ENCODE results near the gene ERLEC1. TPM values are rescaled to one million over a fixed set of nuclear protein-coding genes. Genes with fewer than 3 reads are reported as not detected.
"Not testable (repeated sequence)": the region's sequence is repeated elsewhere in the genome, so short reads cannot be mapped to it uniquely, and the experiment has no call there.

ERLEC1 gene
- total RNA-seq, 2 experiments from 2014 or later, result 18.3 to 20.5 TPM

DNA sequence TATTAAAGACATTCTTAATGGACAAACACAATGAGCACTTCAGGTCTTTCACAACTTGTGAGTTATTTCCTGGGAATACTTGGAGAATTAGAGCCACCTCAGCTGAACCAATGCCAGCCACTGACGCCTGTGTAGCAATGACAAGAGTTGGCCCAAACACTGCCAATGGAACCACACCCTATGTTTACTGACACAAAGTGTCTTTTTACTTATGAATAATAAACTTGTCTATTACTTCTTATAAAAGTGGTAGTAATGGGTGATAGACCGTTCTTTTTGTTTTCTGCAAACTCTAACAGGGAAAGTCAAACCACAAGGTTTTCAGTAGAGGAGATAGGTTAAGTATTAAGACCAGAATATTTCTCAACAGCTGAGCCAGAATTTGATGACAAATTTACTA, 31.7 kb upstream of the ERLEC1 start:
- ATAC-seq, result no peak
- no peaks in the 10 kb centered on the region for H3K9me3 Mint-ChIP-seq (ENCODE audit: low read depth)
- no peak overlapping the region for H3K27ac Mint-ChIP-seq
- no peak overlapping the region for H3K4me3 Mint-ChIP-seq
- CTCF ChIA-PET, result interaction anchor here (2.4 kb wide), 1 partner anchor 12 kb away, joined by 7 read pairs; the partner anchor contains the start of gene CHAC2
- peaks cover 15% of the 10 kb centered on the region for H3K36me3 Mint-ChIP-seq (ENCODE audit: low read depth)
- POLR2A ChIA-PET, result no interaction called here
- DNase-seq, result no peak
- intact Hi-C loops (cut with DNase I, micrococcal nuclease), result no loop called here
- H3K4me1 Mint-ChIP-seq, result peaks cover 29% of the 10 kb centered on the region
- no peaks in the 10 kb centered on the region for H3K27me3 Mint-ChIP-seq

DNA sequence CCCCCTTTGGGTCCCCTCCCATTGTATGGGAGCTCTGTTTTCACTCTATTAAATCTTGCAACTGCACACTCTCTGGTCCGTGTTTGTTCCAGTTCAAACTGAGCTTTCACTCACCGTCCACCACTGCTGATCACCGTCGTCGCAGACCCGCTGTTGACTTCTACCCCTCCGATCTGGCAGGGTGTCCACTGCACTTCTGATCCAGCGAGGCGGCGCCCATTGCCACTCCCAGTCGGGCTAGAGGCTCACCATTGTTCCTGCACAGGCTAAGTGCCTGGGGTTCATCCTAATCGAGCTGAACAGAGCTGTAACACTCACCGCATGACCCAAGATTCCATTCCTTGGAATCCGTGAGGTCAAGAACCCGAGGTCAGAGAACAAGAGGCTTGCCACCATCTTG, 30.2 kb upstream of the ERLEC1 start:
- Mint-ChIP-seq H3K4me3 (no peak overlapping the region), H3K9me3 (ENCODE audit: low read depth) (no peaks in the 10 kb centered on the region), H3K36me3 (ENCODE audit: low read depth) (peaks cover 18% of the 10 kb centered on the region), H3K4me1 (peaks cover 16% of the 10 kb centered on the region), H3K27me3 (no peaks in the 10 kb centered on the region), H3K27ac (no peak overlapping the region)
- no peak for ATAC-seq
- intact Hi-C loops (cut with DNase I, micrococcal nuclease), result no loop called here
- POLR2A ChIA-PET, result interaction anchor here (0.6 kb wide), 1 partner anchor 16 kb away, joined by 3 read pairs; no protein-coding TSS in a partner anchor
- DNase-seq, result no peak
- CTCF ChIA-PET, result interaction anchor here (2.4 kb wide), 1 partner anchor 11 kb away, joined by 7 read pairs; the partner anchor contains the start of gene CHAC2

DNA sequence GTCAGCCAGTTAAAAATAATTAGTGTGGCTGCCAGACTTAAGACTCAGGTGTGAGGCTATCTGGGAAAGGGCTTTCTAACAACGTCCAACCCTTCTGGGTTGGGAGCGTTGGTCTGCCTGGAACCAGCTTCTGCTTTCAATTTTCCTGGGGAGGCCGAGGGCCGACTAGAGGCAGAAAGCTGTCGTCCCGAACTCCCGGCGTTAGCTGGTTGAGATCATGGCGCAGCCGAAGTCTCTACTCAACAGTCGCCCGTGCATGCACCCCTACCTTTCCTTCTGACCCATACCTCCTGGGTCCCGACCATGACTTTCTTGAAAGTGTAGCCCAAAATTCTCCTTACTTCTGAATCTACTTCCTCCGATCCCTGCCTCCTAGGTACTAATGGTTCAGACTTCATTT, 29.6 kb upstream of the ERLEC1 start:
- H3K9me3 Mint-ChIP-seq (ENCODE audit: low read depth); POLR2A ChIA-PET; H3K4me3 Mint-ChIP-seq; DNase-seq; H3K27ac Mint-ChIP-seq; H3K27me3 Mint-ChIP-seq; ATAC-seq; intact Hi-C loops (cut with DNase I, micrococcal nuclease): not testable (repeated sequence)
- Mint-ChIP-seq H3K36me3 (ENCODE audit: low read depth) (peaks cover 22% of the 10 kb centered on the region), H3K4me1 (peaks cover 10% of the 10 kb centered on the region)
- CTCF ChIA-PET, result interaction anchor here (2.4 kb wide), 1 partner anchor 10 kb away, joined by 7 read pairs; the partner anchor contains the start of gene CHAC2

DNA sequence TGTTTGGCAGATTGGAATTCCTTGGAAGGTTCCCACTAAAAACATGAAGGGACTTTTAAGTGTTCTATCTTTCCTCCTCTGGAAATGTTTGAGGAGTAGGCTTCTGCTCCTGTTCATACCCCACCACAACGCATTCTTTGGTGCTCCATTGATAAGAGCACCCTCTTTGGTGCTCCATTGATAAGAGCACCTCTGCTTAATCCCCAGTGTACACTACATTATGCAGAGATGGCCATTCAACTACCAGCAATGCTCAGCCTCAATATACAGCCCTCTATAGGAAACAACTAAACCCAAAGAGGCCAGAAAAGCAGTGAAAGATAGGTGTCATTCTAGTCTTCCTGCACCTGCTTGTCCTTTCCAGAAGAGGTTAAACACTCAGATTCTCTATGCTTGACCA, 21.1 kb upstream of the ERLEC1 start:
- no peaks in the 10 kb centered on the region for H3K9me3 Mint-ChIP-seq (ENCODE audit: low read depth)
- H3K4me3 Mint-ChIP-seq, result no peak overlapping the region
- ChIA-PET CTCF (interaction anchor here (0.7 kb wide), 1 partner anchor 23 kb away, joined by 3 read pairs; no protein-coding TSS in a partner anchor), POLR2A (no interaction called here)
- H3K27ac Mint-ChIP-seq, result no peak overlapping the region
- ATAC-seq (no peak), DNase-seq (no peak)
- no peaks in the 10 kb centered on the region for H3K27me3 Mint-ChIP-seq
- peaks cover 21% of the 10 kb centered on the region for H3K4me1 Mint-ChIP-seq
- intact Hi-C loops (cut with DNase I, micrococcal nuclease), result loop anchor here in 1 of 2 experiments (5.0 to 10.0 kb wide), 2 partner anchors 959 to 1852 kb away; partner anchors contain the start of genes EML6 and PPP4R3B
- peaks cover 28% of the 10 kb centered on the region for H3K36me3 Mint-ChIP-seq (ENCODE audit: low read depth)

- peaks cover 29% of the 10 kb centered on the region for H3K36me3 Mint-ChIP-seq (ENCODE audit: low read depth)
- H3K9me3 Mint-ChIP-seq (ENCODE audit: low read depth), result no peaks in the 10 kb centered on the region
- peaks cover 26% of the 10 kb centered on the region for H3K4me1 Mint-ChIP-seq
- CTCF ChIA-PET, result interaction anchor here (0.6 to 1.9 kb wide), 9 partner anchors 11 to 1853 kb away, joined by 3 to 10 read pairs (median 4); partner anchors contain the start of genes ASB3 and ERLEC1
- H3K27ac Mint-ChIP-seq, result peak within 1 kb of the TSS; percentile 96
- H3K4me3 Mint-ChIP-seq, result peak within 1 kb of the TSS; percentile 91
- peak; percentile 94 for DNase-seq
- no peaks in the 10 kb centered on the region for H3K27me3 Mint-ChIP-seq
- intact Hi-C loops (cut with DNase I, micrococcal nuclease), result loop anchor here (1.0 to 10.0 kb wide), 8 partner anchors 14 to 1850 kb away; partner anchors contain the start of genes ERLEC1 (in 2 of the 2), ACYP2 (in 1 of the 2), CLHC1 (in 1 of the 2) and EML6 (in 1 of the 2)
- peak; percentile 96 for ATAC-seq
- POLR2A ChIA-PET, result interaction anchor here (0.6 to 1.9 kb wide), 7 partner anchors 16 to 1521 kb away, joined by 3 to 24 read pairs (median 3); partner anchors contain the start of genes ASB3 and ERLEC1
These were observed 19.2 kb upstream of the ERLEC1 start, which contains the start of gene CHAC2 for GRCh38 chr2:53767405-53768241. CHAC2 (plus strand) TSS chr2:53767804; CDS start chr2:53767887, 83 bp downstream.

GRCh38 chr2:53768242-53768542, 18.7 kb upstream of the ERLEC1 start:
- peak; percentile 70 for ATAC-seq
- Mint-ChIP-seq H3K4me1 (peaks cover 29% of the 10 kb centered on the region), H3K27me3 (no peaks in the 10 kb centered on the region), H3K27ac (peak overlapping the region; percentile 96), H3K9me3 (ENCODE audit: low read depth) (no peaks in the 10 kb centered on the region), H3K4me3 (peak overlapping the region; percentile 91), H3K36me3 (ENCODE audit: low read depth) (peaks cover 30% of the 10 kb centered on the region)
- CTCF ChIA-PET, result interaction anchor here (0.6 to 1.9 kb wide), 6 partner anchors 11 to 35 kb away, joined by 3 to 10 read pairs (median 6); partner anchors contain the start of genes ASB3 and ERLEC1
- POLR2A ChIA-PET, result interaction anchor here (0.6 to 1.9 kb wide), 3 partner anchors 16 to 74 kb away, joined by 3 to 24 read pairs (median 9); partner anchors contain the start of genes ASB3 and ERLEC1
- intact Hi-C loops (cut with DNase I, micrococcal nuclease), result loop anchor here (1.0 to 10.0 kb wide), 3 partner anchors 19 to 1849 kb away; partner anchors contain the start of genes EML6 (in 1 of the 2), ERLEC1 (in 1 of the 2) and PPP4R3B (in 1 of the 2)
- peak; percentile 71 for DNase-seq

DNA sequence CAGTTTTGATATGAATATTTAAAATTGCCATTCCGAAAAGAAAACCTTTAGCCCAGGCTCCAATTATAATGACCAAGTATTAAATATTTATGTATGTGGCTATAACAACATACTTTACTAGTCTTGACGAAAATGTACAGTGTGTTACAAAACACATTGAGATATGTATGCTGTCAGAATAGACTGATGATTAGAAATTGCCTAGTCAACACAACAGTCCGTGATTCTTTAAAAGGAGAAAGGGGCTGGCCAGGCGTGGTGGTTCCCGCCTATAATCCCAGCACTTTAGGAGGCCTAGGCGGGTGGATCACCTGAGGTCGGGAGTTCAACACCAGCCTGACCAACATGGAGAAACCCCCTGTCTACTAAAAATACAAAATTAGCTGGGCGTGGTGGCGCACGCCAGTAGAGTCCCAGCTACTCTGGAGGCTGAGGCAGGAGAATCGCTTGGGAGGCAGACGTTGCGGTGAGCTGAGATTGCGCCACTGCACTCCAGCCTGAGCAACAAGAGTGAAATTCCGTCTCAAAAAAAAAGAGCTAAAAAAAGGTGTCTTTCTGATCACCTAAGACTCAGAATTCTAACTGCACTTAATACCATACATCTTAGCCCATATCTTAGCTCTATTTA, 17.4 kb upstream of the ERLEC1 start:
- peak overlapping the region; percentile 91 for H3K4me3 Mint-ChIP-seq
- ChIA-PET POLR2A (interaction anchor here (0.6 kb wide), 1 partner anchor 26 kb away, joined by 6 read pairs; no protein-coding TSS in a partner anchor), CTCF (interaction anchor here (0.6 to 2.1 kb wide), 4 partner anchors 10 to 68 kb away, joined by 3 to 8 read pairs (median 4); partner anchors contain the start of genes ASB3 and ERLEC1)
- no peaks in the 10 kb centered on the region for H3K9me3 Mint-ChIP-seq (ENCODE audit: low read depth)
- H3K27ac Mint-ChIP-seq, result no peak overlapping the region
- peaks cover 30% of the 10 kb centered on the region for H3K36me3 Mint-ChIP-seq (ENCODE audit: low read depth)
- peaks cover 31% of the 10 kb centered on the region for H3K4me1 Mint-ChIP-seq
- ATAC-seq (no peak), DNase-seq (no peak)
- intact Hi-C loops (cut with DNase I, micrococcal nuclease), result loop anchor here in 1 of 2 experiments (5.0 to 10.0 kb wide), 2 partner anchors 955 to 1848 kb away; partner anchors contain the start of genes EML6 and PPP4R3B
- H3K27me3 Mint-ChIP-seq, result no peaks in the 10 kb centered on the region

GRCh38 chr2:53770264-53770663, 16.6 kb upstream of the ERLEC1 start:
- ChIA-PET POLR2A (interaction anchor here (0.6 kb wide), 2 partner anchors 13 to 25 kb away, joined by 4 to 6 read pairs; no protein-coding TSS in a partner anchor), CTCF (interaction anchor here (0.6 to 2.1 kb wide), 3 partner anchors 17 to 68 kb away, joined by 3 to 8 read pairs (median 3); partner anchors contain the start of genes ASB3 and ERLEC1)
- Mint-ChIP-seq H3K27me3 (no peaks in the 10 kb centered on the region), H3K4me1 (peaks cover 31% of the 10 kb centered on the region), H3K4me3 (peak overlapping the region; percentile 19), H3K36me3 (ENCODE audit: low read depth) (peaks cover 26% of the 10 kb centered on the region), H3K9me3 (ENCODE audit: low read depth) (no peaks in the 10 kb centered on the region), H3K27ac (peak overlapping the region; percentile 73)
- ATAC-seq (peak; percentile 16), DNase-seq (no peak)
- intact Hi-C loops (cut with DNase I, micrococcal nuclease), result no loop called here

DNA sequence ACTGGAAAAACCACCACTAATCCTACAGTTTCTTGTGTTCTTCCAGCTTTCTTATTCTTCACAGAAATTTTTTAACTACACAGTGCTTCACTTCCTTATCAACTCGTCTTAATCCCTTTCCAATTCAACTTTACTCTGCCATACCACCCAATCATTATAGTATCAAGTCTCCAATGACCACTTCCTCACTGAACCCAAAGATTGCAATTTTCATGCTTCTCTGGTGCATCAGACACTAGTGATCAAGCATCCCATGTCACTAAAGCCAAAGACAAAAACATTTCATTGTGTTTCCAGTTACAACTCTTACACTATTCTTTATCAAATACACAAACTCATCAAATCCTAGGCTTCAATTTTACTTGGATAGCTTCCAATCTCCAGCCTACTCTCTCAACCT, 9.7 kb upstream of the ERLEC1 start:
- no peak for ATAC-seq
- Mint-ChIP-seq H3K4me1 (peaks cover 26% of the 10 kb centered on the region), H3K27me3 (no peaks in the 10 kb centered on the region), H3K27ac (peak overlapping the region; percentile 12), H3K4me3 (no peak overlapping the region), H3K9me3 (ENCODE audit: low read depth) (no peaks in the 10 kb centered on the region), H3K36me3 (ENCODE audit: low read depth) (peaks cover 38% of the 10 kb centered on the region)
- no peak for DNase-seq
- CTCF ChIA-PET, result interaction anchor here (0.6 to 0.8 kb wide), 2 partner anchors 388 to 1410 kb away, joined by 3 read pairs; no protein-coding TSS in a partner anchor
- POLR2A ChIA-PET, result no interaction called here
- intact Hi-C loops (cut with DNase I, micrococcal nuclease), result no loop called here

DNA sequence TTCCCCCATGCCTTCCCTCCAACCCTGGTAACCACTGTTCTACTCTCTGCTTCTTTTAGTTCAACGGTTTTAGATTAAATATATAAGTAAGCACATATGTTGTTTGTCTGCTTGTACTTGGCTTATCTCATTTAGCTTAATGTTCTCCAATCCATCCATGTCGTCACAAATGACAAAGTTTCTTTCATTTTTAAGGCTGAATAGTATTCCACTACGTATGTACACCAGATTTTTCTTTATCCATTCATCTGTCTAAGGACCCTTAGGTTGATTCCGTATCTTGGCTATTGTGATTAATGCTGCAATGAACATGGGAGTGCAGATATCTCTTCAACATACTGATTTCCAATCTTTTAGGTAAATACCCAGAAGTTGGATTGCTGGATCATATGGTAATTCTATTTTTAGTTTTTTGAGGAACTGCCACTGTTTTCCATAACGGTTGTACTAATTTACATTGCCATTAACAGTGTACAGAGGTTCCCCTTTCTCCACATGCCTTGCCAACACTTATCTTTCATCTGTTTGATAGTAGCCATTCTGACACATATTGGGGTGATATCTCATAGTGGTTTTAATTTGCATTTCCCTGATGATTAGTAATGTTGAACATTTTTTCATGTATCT, 8.2 kb upstream of the ERLEC1 start:
- Mint-ChIP-seq H3K4me1 (peaks cover 29% of the 10 kb centered on the region), H3K36me3 (ENCODE audit: low read depth) (peaks cover 38% of the 10 kb centered on the region), H3K27me3 (no peaks in the 10 kb centered on the region), H3K9me3 (ENCODE audit: low read depth) (no peaks in the 10 kb centered on the region), H3K4me3 (no peak overlapping the region), H3K27ac (peak overlapping the region; percentile 2)
- POLR2A ChIA-PET, result no interaction called here
- intact Hi-C loops (cut with DNase I, micrococcal nuclease), result no loop called here
- ATAC-seq, result no peak
- CTCF ChIA-PET, result interaction anchor here (0.6 to 2.2 kb wide), 2 partner anchors 10 to 133 kb away, joined by 3 to 6 read pairs; no protein-coding TSS in a partner anchor
- no peak for DNase-seq

Data from activated CD4-positive, alpha-beta T cell treated with anti-CD3 and anti-CD28 coated beads for 36 hours (primary cell).